Measurements from ENCODE around the gene DACT2. TPM values are rescaled to one million over a fixed set of nuclear protein-coding genes. Genes with fewer than 3 reads are reported as not detected.

DACT2 gene
- total and polyA plus RNA-seq, 2 of the 8 experiments (the other 6 are each of a cell fraction or from before 2014, with no cell fraction given) = 2.9 to 3.1 TPM

GRCh38 chr6:168264593-168265335, 54.8 kb downstream of the DACT2 start:
- Histone ChIP-seq H2BK15ac (ENCODE audit: low read length) (no peak overlapping the region), H3K9ac (replicated peaks in 1 of 4; ENCODE audit: extremely low read depth in 1 of 4, low read depth in 3 of 4, low read length in 3 of 4) (no peak overlapping the region), H3K4me3 (ENCODE audit: extremely low read depth in 1 of 4, insufficient read depth in 2 of 4, low read depth in 3 of 4, low read length in 4 of 4) (no peak overlapping the region), H3K23ac (ENCODE audit: insufficient read length) (no peak overlapping the region), H3K79me2 (ENCODE audit: control insufficient read depth in 1 of 2, insufficient read depth in 2 of 2, low read length in 2 of 2) (no peaks in the 10 kb centered on the region), H3K4ac (replicated peaks; ENCODE audit: insufficient read length, low read depth, low read length) (no peak overlapping the region), H3K36me3 (ENCODE audit: control insufficient read depth in 2 of 4, insufficient read depth in 4 of 4, low read length in 3 of 4) (no peaks in the 10 kb centered on the region), H3K4me1 (replicated peaks in 1 of 4; ENCODE audit: control insufficient read depth in 3 of 4, insufficient read depth in 4 of 4, low read length in 3 of 4) (peaks cover 0 to 2% (median 0%) of the 10 kb centered on the region in 4 experiments; a peak in 3 of 7 replicates), H3K4me2 (ENCODE audit: insufficient read depth in 1 of 2, low read depth in 2 of 2, low read length in 2 of 2) (no peak overlapping the region), H3K79me1 (ENCODE audit: low read depth, low read length) (no peaks in the 10 kb centered on the region), H2BK120ac (replicated peaks; ENCODE audit: low read depth, low read length) (no peak overlapping the region), H2BK12ac (ENCODE audit: low read depth, low read length) (no peak overlapping the region), H3K27ac (ENCODE audit: low read depth, low read length) (no peak overlapping the region), H2AFZ (ENCODE audit: low read length) (no peak overlapping the region), H3K18ac (ENCODE audit: extremely low read depth, low read length) (no peak overlapping the region), H3K9me3 (ENCODE audit: insufficient read depth in 2 of 2, low read depth in 1 of 2, low read length in 1 of 2) (no peaks in the 10 kb centered on the region), H3K56ac (replicated peaks; ENCODE audit: insufficient read length, low read depth, low read length) (no peak overlapping the region), H2BK20ac (ENCODE audit: low read length) (no peak overlapping the region), H4K5ac (ENCODE audit: insufficient read length, low read depth, low read length) (no peak overlapping the region), H4K91ac (replicated peaks; ENCODE audit: insufficient read length, low read length) (no peak overlapping the region), H3K27me3 (replicated peaks in 1 of 4; ENCODE audit: control insufficient read depth in 3 of 4, extremely low read depth in 1 of 4, insufficient read depth in 3 of 4, low read length in 3 of 4) (no peaks in the 10 kb centered on the region), H2BK5ac (ENCODE audit: low read depth, low read length) (no peak overlapping the region), H3K14ac (ENCODE audit: insufficient read length) (no peak overlapping the region), H4K8ac (ENCODE audit: extremely low read depth, insufficient read depth, low read length) (no peak overlapping the region; the same call in 1 of the 2 replicates), H2AK5ac (ENCODE audit: low read depth, low read length) (no peak overlapping the region), H3K23me2 (ENCODE audit: low read depth, low read length) (peaks cover under 1% of the 10 kb centered on the region; the same call in 1 of the 2 replicates), H4K20me1 (replicated peaks in 1 of 2; ENCODE audit: control insufficient read depth in 1 of 2, insufficient read depth in 2 of 2, low read length in 2 of 2) (peaks cover 0 to under 1% of the 10 kb centered on the region in 2 experiments)
- 84% methylated on average over 19 of the region's 19 CpGs; no CpG with 5 or more reads in 1 of the 2 experiments for WGBS, 2 experiments (ENCODE audit: extremely low coverage in 1 of 2, insufficient coverage in 1 of 2, insufficient read length in 1 of 2, insufficient replicate concordance in 2 of 2, low coverage in 1 of 2, low lambda C conversion rate in 2 of 2, missing lambda C conversion rate in 1 of 2)
- CTCF ChIA-PET (ENCODE audit: partially characterized antibody) = no interaction called here
- DNase-seq (ENCODE audit: low read depth in 1 of 2, low spot score in 2 of 2) (no peak), FAIRE-seq (no peak)
- POLR2A ChIA-PET (ENCODE audit: partially characterized antibody) = no interaction called here
- TF ChIP-seq E2F6 (IDR thresholded peaks at IDR 0.05) (no peak), ATF3 (IDR thresholded peaks at IDR 0.05; ENCODE audit: insufficient read depth, low read depth, low read length) (no peak), CHD1 (IDR thresholded peaks at IDR 0.05; ENCODE audit: low read depth, low read length) (no peak), NRF1 (IDR thresholded peaks at IDR 0.05; ENCODE audit: low read depth, low read length) (no peak), TEAD4 (IDR thresholded peaks at IDR 0.05; ENCODE audit: low read depth, low read length) (no peak), KDM1A (IDR thresholded peaks at IDR 0.05; ENCODE audit: borderline replicate concordance, low read length) (no peak), RBBP5 (IDR thresholded peaks at IDR 0.05; ENCODE audit: borderline replicate concordance, low read depth, low read length) (no peak), CTCF (IDR thresholded peaks at IDR 0.05; ENCODE audit: control extremely low read depth in 1 of 3, insufficient read depth in 1 of 3, low read depth in 1 of 3, low read length in 3 of 3) (no peak), HDAC6 (IDR thresholded peaks at IDR 0.05; ENCODE audit: low read depth, low read length) (no peak)
